Measurements from ENCODE around the gene FARP1.
"Not testable (repeated sequence)": the region's sequence is repeated elsewhere in the genome, so short reads cannot be mapped to it uniquely, and the experiment has no call there.

FARP1 gene

GRCh38 chr13:98228661-98229341, 85.9 kb downstream of the FARP1 start:
- no peak for DNase-seq

GRCh38 chr13:98230762-98231161, 87.9 kb downstream of the FARP1 start:
- DNase-seq: not testable (repeated sequence)

DNA sequence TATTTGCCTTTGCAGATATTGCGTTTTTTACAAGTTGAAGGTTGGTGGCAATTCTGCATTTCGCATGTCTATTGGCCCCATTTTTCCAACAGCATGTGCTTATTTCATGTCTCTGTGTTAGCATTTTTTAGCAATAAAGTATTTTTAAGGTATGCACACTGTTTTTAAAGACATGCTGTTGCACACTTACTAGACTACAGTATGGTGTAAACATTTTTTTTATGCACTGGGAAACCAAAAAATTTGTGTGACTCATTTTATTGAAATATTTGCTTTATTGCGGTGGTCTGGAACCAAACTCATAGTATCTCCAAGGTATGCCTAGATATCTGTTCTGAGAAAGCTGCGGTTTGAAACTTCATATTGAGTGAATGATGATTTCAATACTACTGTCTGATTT, 89.6 kb downstream of the FARP1 start:
- no peak for DNase-seq

DNA sequence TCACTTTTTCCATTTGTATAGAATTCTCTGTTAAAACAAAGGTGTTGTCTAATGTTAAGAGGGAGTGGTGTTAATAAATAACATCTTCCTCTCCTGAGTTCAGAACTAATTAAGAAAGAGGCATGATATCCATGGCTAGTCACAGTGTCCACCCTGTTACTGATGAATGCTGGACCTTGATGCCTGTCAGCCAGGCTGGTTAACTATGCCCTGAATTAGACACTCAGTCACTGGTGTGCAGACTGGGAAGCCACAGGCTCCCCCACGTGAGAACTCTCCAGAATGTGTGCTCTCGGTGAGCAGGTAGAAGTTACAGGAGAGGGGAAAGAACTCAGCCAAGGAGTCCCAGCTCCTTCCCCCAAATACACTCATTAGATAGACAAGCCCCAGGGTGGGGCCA, 90.2 kb downstream of the FARP1 start:
- no peak for DNase-seq

- DNase-seq: no peak
Observed at GRCh38 chr13:98234348-98234747, 91.5 kb downstream of the FARP1 start.

DNA sequence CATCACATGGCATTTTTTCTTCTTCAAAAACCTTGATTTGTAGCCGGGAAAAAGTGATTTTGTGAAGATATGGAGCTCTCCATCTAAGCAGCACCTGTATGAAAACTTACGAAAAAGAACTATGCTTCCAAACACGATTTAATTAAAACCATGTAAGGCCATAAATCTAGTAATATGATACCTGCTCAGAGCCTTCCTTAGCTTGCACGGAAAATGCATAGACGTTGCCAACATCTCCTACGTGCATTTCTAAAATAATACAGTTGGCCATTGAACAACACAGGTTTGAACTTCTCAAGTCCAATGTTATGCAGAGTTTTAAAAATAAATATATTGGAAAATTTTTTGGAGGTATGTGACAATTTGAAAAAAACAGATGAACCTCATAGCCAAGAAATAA, 93.3 kb downstream of the FARP1 start:
- DNase-seq: no peak

DNA sequence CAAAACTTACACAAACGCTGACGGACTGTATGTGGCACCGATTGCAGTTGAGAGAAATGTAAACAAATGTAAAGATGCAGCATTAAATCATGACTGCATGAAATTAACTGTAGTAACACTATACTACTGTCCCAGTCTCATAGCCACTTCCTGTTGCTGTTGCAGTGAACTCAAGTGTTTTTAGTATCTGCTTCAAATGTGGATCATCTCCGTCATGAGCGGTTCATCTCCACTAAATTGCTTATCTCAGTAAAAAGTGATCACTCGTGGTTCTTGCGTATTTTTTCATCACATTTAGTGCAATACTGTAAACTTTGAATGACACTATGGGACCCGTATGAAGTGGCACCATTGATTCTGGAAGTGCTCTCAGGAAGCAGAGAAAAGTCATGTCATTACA, 94.4 kb downstream of the FARP1 start:
- DNase-seq: no peak

GRCh38 chr13:98239162-98240076, 96.5 kb downstream of the FARP1 start:
- no peak for DNase-seq

GRCh38 chr13:98240135-98240534, 97.2 kb downstream of the FARP1 start:
- DNase-seq: no peak

- no peak for DNase-seq
Observed at GRCh38 chr13:98240974-98241373, 98.1 kb downstream of the FARP1 start.

DNA sequence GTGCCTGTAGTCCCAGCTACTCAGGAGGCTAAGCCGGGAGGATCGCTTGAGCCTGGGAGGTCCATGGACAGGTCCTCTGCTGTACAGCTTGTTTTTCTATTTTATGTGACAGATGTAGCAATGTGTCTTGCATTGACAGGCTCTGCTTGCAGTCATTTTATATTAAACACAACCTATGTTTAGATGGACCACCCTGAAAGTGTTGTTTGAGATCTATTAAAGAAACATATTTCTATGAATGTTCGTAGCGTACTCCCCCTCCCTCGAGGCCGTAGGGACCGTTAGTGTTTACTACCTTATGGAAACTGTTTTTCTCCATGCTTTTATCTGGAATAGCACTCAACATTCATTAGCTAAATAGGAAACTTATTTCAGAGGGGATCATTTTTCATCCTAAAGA, 99.1 kb downstream of the FARP1 start:
- no peak for DNase-seq

DNA sequence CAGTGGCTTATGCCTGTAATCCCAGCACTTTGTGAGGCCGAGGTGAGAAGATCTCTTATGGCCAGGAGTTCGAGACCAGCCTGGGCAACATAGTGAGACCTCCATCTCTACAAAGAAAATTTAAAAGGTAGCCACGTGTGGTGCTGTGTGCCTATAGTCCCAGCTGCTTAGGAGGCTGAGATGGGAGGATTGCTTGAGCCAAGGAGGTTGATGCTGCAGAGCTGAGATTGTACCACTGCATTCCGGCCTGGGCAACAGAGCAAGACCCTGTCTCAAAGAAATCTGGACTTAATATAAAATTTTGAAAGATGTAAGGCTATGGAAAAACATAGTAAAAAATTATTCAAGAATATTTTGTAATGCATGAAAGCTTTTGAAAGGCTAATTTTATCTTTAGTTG, 99.5 kb downstream of the FARP1 start:
- DNase-seq: no peak

- DNase-seq: no peak
Observed at GRCh38 chr13:98243929-98244272, 101.0 kb downstream of the FARP1 start.

DNA sequence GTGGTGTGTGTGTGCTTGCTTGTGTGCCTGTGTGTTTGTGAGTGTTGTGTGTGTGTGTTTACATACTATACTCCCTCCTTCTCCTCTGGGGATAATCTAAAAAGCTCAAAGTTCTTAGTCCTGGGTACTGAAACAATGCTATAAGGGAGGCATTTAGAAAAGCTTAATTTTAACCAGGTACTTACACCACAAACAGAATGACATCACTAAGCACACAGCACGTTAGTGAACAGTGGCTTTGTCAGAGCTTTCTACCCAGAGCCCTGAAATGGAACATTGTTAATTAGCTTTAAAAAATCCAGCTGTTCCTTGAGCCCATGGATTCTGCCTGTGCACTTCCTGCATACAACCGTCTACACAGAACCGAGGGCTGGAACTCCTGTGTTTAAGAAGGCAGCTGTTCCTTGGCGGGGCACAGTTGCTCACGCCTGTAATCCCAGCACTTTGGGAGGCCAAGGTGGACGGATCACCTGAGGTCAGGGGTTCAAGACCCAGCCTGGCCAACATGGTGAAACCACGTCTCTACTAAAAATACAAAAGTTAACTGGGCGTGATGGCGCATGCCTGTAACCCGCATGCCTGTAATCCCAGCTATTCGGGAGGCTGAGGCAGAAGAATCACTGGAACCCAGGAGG, 103.8 kb downstream of the FARP1 start:
- no peak for DNase-seq

- DNase-seq: no peak
Observed at GRCh38 chr13:98251708-98252107, 108.8 kb downstream of the FARP1 start.

DNA sequence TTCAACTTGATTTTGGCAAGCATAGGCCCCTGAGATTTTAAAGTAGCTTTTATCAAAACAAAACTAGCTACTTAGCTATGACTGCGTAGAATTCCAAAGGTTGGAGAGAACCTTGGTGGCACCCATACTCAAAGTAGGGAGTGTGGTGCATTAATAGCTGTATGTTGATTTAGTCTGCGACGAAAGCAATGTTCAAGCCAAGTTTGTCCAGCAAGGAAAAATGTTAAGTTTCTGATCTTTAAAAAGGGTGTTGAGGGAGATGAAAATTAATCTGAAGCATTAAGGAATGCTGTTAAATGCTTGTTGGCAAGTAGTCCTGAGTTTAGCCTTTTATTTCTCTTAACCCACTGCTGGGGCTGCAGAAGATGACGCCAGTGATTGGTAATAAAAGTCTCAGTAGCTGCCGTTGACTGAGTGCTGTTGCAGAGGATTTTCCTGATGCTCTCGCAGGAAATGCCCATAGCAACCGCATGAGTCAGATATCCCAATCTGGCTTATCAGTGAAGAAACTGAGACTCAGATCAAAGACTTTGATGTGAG, 110.1 kb downstream of the FARP1 start:
- no peak for DNase-seq

DNA sequence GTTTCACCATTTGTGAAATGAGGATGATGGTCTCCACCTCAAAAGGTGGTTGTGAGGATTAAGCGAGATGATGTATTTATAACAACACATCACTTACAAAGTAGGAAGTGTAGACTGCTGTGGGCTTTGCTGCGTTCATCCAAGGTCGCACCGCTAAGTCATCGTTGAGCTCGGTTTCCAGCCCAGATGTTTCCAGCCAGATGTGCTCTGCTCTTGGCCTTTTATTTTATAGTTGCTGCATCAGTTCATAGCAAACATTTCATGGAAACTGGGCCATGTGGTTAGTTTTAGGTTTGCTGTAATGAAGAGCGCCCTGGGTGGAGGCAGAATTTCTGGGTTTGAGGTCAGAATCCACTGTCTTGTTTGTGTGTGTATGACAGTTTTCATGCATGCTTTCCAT, 110.6 kb downstream of the FARP1 start:
- DNase-seq: no peak

DNA sequence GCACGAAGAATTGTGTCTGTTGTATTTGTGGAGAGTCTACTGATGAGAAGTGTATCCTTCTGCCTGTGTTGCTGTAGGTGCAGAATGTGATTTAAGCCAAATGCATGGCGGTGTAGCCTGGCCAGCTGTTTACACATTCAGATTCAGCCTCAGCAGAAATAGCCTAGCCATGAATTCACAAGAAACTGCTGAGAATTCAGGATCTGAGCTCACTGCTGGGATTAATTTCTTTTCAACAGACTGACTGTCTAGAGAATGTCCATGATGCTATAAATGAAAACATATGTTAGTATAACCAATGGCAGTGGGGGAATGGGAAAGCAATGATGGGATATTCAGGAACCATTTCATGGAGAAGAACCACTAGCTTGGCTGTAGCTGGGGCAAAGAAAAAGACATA, 111.6 kb downstream of the FARP1 start:
- no peak for DNase-seq

DNA sequence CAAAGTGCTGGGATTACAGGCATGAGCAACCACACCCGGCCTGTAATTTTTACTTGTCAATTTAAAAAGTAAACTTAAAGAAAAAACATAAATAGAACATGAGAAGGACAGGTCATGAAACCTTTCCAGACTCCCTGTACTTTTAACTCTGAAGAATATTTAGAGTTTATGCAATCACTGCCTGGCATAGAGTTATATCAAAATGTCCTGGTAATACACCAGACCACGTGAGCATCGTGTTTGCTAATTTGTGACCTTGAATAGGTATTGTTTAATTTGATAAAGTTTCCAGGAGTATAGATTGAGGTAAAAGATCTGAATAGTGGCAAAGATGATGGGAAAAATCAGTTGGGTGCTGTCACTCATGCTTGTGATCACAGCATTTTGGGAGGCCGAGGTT, 115.3 kb downstream of the FARP1 start:
- DNase-seq: no peak

- no peak for DNase-seq
Observed at GRCh38 chr13:98260357-98261164, 117.7 kb downstream of the FARP1 start.

DNA sequence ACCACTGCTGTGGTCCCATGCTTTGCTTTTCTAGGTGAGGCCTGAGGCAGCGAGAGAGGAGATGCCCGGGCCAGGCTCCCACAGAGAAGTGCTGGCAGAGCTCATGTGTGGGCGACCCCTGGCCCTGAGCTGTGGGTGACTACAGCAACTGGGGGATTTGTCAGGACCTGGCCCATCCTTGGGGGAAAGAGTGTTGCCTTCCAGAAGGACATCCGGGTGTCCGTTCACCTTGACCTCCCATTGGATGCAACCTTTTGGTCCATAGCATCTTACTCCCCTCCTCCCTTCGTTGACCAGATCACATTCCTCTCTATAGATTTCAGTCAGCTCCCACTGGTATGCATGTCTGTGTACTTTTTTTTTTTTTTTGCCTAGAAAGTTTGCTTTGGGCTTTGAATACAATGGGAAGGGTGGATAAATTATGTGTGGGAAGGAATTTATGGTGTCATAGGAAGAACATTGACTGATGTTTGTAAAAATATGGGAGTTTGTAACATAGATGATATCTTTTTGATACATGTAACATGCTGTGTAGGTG, 118.3 kb downstream of the FARP1 start:
- DNase-seq: no peak

DNA sequence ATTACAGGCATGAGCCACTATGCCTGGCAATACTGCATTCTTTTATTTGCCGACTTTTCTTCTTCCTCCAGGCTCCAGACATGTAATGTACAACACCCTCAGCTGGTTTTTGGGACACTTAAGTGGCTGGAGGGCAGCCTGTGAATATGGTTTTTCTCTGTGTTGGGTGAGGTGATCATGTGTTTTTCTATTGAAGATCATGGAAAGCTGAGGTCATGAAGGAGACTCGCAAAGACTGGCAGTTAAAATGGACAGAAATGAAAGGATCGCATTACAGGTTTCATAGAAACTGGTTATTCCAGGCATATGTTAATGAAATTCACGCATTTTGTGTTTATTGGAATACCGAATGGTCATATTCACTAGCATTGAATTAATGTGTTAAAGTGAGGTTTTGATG, 119.4 kb downstream of the FARP1 start:
- no peak for DNase-seq

- DNase-seq: no peak
Observed at GRCh38 chr13:98263841-98264240, 120.9 kb downstream of the FARP1 start.
